HG02884 (cell line): ENCODE data around the gene YWHAQ.

ENCODE experiments used
- ATAC-seq: cut with Tn5 transposase; IDR thresholded peaks from one replicate; pipeline ENCODE4 v1.9.1; 2021; ENCODE audit warnings: mild to moderate bottlenecking, moderate library complexity; ENCODE audit not compliant: unreplicated experiment

Gene YWHAQ

GRCh38 chr2:9655441-9656269 lies 24.9 kb upstream of the YWHAQ start:
- no peak for ATAC-seq

GRCh38 chr2:9654452-9655100 lies 23.8 kb upstream of the YWHAQ start:
- ATAC-seq = no peak

DNA sequence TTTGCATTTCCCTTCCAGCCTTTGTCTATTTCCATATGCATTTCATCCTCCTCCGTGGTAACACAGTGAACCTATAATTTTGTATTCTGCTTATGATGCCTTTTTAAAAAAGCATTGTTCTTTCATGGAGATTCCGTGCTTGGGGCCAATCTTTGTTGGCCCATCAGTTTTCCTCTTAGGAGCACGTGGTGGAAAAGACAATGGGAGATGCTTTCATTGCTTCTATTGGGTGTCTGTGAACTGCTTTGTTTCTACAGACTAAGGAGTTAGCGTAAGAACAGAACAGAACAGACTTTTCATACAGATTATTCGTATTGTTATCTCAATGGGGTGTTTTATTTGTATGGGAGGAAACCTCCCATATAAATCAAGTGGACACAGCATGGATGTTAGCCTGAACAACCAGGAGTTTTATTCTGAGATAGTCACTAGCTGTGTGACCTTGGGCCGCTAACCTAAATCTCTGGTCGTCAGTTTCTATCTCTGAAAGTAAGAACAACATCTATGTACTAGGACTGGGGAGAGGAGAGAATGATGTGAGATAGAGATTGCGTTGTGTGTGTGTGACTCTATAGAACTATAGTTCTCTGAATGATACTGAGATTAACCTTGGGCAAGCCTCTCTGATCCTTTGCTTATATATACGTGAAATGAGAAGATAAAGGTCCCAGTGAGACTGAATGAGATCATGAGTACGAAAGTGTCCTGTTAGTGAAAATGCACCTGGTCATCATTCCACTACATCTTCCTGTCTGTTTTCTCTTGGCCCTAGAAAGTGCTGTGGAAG lies 22.9 kb upstream of the YWHAQ start:
- no peak for ATAC-seq

DNA sequence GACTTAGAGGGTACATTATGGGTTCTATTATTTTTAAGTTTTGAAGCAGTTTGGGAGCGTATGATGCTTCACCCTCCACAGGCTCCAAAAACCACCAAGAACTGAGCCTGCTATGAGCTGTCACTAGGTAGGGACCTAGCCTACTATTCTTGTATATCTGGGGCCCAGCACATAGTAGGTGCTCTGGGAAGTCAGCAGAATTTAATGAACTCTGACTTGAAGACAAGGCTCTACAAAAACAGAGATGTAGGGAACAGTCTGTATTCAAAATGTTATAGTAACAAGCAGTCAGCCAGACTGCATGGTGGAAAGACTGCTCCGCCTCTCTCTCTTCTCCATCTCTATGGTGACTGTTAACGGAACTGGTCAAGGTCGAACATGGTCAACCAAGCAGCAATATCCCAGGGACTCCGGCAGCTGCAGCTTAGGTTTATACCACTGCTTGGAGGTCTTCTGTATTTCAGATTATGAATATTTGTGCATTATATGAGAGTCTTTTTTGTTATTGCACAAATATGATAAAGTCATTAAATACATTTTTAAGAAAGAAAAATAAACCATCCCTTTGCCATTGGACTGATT lies 22.2 kb upstream of the YWHAQ start:
- ATAC-seq = no peak

DNA sequence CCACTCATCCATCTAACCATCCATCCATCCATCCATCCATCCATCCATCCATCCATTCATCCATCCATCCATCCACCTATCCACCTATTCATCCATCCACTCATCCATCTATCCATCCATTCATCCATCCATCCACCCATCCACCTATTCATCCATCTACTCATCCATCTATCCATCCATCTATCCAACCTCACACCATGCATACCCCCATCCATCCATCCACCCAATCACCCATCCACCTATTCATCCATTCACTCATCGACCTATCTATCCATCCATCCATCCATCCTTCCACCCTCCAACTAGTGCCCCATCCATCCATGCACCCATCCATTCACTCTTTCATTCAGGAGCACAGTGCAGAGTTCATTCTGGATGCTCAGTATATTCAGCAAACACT lies 21.5 kb upstream of the YWHAQ start:
- no peak for ATAC-seq

DNA sequence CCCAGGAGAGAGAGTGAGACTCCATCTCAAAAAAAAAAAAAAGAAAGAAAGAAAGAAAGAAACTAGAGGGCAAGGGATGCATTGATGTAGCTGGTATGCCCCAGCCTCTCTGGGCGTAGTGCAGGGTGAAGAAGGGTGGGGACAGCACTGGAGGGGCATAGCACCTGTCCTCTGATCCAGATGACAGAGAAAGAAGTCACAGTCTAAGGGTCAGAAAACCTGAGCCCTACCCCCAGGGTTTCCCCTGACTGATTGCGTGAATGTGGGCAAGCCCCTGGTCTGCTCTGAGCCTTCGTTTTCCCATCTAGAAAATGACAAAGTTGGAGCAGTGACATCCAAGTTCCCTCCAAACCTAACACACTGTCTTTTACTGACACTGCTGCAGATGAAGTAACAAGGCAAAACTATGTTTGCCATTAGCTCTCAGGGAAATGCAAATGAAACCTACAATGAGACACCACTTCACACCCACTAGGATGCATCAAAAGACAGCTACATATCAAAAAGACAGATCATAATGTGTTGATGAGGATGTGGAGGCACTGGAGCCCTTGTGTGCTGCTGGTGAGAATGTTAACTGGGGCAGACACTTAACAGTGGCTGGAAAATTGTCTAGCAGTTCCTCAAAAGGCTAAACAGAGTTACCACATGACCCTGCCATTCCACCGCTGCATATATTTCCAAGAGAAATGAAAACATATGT lies 19.5 kb upstream of the YWHAQ start:
- ATAC-seq = no peak

DNA sequence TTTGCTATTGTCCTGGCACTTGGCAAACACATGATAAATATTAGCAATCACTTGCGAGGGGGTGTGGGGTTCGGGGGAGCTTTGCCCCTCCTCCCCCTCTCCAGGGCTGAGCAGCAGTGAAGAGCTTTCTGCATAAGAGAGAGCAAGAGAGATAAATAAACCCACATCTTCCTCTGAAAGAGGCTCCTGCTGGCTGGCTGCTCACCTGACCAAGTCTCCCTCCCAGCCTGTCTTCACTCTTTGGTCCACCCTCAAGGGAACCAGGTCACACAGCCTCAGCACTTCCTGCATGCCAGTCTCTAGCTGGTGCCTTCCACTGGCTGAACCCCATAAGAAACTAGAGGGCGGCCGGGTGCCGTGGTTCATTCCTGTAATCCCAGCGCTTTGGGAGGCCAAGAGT lies 18.5 kb upstream of the YWHAQ start:
- no peak for ATAC-seq

- no peak for ATAC-seq
Observed at GRCh38 chr2:9648821-9649220, 18.0 kb upstream of the YWHAQ start.

GRCh38 chr2:9647884-9648283 lies 17.1 kb upstream of the YWHAQ start:
- no peak for ATAC-seq

DNA sequence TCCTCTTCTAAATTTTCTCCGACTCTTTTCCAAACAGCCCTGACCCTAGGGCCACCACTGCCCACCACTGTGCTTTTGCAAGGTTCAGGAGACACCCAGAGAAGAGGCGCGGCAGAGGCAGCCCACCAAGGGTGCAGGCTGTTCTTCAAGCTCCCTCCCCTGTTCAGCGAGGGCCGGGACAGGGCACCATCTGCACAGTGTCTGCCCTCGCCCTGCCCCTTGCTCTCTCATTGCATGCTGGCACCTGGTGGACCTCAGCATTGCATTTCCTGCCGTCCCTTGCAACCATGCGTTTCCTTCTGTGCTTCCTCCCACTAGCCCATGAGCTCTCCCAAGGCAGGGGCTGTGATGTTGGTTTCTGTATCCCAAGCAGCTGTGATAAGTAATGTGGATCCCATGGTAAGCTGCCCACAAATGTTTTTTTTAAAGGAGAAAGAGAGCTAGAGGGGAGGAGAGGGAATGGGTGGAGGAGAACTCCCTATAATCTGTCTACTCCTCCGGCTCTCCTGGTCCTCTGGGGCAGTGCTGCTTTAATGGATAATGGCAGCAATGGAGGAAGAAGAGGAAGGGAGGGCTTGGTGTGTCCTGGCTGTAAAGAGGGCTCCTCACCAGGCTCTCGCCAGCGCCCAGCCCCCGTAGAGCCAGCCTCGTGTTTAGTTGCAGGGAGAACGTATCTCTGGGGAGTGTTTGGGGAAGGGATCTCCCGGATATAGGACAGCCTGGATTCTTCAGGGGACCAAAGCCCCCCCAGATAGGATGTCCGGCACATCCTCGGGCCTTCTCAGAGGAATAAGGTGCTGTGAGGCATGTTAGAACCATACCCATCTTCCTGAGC lies 15.6 kb upstream of the YWHAQ start:
- ATAC-seq = no peak

- ATAC-seq = no peak
Observed at GRCh38 chr2:9644603-9645002, 13.8 kb upstream of the YWHAQ start.

GRCh38 chr2:9644021-9644420 lies 13.2 kb upstream of the YWHAQ start:
- ATAC-seq = no peak

DNA sequence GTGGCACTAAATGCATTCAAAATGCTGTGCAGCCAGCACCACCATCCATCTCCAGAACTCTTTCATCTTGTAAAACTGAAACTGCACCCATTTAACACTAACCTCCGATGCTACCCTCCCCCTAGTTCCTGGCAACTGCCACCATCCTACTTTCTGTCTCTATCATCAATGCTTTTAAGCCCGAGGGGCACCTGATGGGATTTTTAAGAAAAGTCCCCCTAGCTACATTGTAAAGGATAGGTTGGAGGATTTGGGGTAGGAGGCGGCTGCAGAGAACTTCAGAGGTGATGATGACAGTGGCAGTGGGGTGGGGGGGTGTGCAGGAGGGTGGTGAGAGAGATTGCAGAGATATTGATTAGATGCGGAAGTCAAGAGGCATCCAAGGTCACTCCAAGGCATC lies 10.8 kb upstream of the YWHAQ start:
- no peak for ATAC-seq

DNA sequence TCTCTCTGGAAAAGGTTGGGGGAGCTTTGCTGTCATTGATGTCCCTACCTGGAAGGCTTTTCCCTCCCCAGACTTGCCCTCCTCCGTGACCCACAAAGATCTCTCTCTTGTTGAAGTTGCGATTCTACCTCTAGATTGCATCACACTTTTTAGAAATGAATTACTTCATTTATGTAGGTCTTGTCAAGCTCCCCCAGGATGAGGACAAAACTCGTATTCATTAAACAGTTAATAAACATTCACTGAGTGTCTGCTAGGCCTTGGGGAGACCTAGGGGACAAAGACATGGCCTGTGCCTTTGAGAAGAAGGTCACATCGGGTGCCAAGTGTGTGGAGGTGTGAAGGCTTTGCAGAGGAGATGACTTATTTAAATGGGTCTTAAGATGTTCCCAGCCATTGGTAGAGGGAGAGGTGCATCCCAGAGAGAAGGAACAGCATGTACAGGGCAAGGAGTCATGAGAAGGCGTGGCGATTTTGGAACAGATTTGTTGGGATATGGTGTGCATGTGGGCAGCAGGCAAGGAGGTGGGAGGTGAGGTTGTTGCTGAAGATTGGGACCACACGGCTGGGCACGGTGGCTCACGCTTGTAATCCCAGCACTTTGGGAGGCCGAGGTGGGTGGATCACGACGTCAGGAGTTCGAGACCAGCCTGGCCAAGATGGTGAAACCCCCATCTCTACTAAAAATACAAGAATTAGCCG lies 9.8 kb upstream of the YWHAQ start:
- ATAC-seq = no peak

- ATAC-seq = no peak
Observed at GRCh38 chr2:9639740-9640343, 9.0 kb upstream of the YWHAQ start.

DNA sequence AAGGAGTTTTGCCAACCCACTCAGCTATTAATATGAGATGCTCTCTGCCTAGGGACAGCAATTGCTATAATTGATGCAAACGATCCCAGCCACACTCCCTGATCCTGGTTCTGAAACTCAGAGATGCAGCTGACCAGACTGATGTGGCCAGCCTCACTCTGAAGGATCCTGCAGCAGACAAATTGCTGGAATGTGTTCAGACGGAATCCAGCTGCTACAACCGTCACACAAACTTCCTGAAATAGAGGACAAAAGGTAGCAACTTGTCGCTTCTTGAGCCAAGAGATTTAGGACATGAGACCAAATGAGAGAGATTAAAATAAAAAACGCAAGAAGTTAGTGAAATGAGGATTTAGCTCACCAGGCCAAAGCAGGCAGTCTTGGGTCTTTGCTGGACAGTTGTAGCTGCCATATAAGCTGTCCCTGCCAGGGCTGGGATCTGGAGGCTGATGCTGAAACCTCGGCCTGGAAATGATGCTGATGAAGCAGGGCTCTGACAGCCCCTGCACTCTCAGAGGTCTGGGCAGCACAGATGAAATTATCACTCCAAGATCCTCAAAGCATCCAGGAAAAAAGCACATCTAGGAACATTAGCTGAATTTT lies 8.3 kb upstream of the YWHAQ start:
- ATAC-seq = no peak

GRCh38 chr2:9638532-9638931 lies 7.7 kb upstream of the YWHAQ start:
- no peak for ATAC-seq

GRCh38 chr2:9637330-9637729 lies 6.5 kb upstream of the YWHAQ start:
- ATAC-seq = no peak

- ATAC-seq = no peak
Observed at GRCh38 chr2:9634133-9634532, 3.3 kb upstream of the YWHAQ start.
